Stimulated activated CD8-positive, alpha-beta memory T cell treated with anti-CD3 and anti-CD28 coated beads, Interleukin-4, amount 100 ng/mL, for 48 hours (primary cell): Measurements from ENCODE around the gene PLAAT3.
"Not testable (repeated sequence)": the region's sequence is repeated elsewhere in the genome, so short reads cannot be mapped to it uniquely, and the experiment has no call there.

Experiments
- DNase-seq: peaks from one replicate; pipeline ENCODE4 v3.0.0-alpha.2; 2020

The PLAAT3 gene

DNA sequence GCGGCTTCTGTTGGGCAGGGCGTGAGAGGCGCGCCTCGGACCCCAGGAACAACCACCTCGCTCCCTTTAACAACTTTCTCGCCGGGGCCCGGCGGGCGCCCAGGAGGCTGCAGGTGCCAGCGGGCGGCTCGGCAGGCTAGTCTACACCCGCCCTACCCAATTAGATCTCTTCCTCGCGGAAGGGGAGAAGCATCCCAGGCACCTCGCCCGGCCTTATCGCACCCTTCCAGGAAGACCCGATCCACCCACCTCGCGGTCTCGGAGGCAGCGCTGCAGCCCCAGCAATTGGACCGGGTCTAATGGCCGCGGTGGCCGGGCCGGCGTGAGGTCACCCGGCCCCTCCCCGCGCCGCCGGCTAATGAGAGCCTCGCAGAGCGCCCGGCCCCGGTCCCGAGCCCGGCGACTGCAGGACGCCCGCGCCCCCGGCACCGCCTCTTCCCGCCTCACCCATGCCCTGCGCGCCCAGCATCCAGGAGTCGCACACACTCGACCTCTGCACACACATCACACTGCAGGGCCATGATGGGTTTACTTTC, at the start of gene PLAAT3:
Gene PLAAT3, minus strand, starts transcription at position 298 of the 536 bp plus-strand sequence. CDS start 419 bp downstream, outside the sequence.
- peak; percentile 58 for DNase-seq

DNA sequence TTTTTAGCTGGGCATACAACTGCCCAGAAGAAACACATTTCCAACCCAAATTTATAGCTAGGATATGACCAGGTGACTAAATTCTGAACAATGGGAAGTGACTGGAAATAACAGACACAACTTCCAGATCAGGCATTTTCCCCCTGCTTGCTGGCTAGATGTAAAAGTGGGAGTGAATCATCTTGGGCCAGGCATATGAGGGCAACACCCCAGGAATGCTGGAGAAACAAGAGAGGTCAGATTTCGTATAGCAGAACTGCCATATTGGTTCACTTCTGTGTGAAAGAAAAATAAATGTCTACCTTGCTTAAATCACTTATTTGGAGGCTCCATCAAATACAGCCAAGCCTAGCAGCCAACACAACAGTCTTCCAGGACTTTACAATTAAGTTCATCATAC, 49.6 kb upstream of the PLAAT3 start:
- no peak for DNase-seq

DNA sequence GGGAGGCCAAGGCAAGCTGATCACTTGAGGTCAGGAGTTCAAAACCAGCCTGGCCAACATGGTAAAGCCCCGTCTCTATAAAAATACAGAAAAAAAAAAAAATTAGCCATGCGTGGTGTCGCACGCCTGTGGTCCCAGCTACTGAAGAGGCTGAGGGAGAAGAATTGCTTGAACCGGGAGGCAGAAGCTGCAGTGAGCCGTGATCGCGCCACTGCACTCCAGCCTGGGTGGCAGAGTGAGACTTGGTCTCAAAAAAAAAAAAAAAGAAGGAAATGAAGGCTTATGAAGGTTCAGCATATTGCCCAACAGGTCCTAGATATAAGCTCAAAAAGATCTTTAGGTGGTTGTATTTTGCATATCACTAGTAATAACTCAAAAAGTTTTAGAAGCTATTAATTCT, 46.7 kb upstream of the PLAAT3 start:
- DNase-seq, result no peak

DNA sequence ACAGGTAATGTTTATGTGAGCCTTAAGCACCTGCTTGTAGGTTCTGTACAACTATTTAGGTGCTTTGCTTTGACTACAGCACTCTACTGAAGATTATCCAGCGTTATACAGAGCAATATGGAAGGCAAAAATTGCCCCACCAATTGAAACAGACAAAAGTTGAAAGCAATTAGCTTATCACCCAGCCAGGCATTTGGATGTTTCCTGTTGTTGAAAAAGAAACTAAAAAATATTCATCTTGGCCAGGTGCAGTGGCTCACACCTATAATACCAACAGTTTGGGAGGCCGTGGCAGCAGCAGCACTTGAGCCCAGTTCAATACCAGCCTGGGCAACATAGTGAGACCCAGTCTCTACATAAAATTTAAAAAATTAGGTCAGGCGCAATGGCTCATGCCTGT, 38.4 kb upstream of the PLAAT3 start:
- no peak for DNase-seq

DNA sequence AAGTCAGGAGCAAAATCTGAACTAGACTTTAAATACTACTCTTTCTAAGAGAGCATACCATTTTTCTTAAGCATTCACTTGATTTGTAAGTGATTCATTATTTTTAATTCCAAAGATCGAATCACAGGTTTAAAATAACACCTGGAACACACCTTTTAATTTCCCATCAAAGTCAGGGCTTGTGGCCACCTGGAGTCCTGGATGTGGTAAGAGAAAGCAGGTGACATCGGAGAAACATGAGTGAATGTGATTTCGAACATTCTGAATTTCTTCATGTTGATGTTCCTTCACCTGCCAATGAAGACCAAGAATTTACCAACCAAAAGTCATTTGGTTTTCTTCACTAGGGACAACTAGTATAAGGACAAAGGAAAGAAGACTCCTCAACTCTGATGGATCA, 29.0 kb upstream of the PLAAT3 start:
- no peak for DNase-seq

DNA sequence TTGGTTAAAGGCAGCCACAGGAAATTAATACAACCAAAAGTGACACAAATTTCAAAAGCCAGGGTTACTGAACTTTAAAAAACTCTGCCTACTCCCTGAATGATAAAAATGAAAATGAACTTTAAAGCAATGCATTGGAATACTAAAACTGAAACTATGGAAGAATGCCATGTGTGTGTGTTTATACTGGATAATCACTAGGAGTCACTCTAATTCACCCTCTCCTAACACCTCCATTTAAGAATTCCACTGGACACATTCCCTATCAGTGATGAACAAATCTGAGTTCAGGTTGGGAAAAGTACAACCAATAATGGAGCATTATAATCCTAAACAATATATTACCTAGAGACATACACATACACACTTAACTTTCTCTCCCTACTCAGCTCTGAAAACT, 27.5 kb upstream of the PLAAT3 start:
- DNase-seq, result no peak

DNA sequence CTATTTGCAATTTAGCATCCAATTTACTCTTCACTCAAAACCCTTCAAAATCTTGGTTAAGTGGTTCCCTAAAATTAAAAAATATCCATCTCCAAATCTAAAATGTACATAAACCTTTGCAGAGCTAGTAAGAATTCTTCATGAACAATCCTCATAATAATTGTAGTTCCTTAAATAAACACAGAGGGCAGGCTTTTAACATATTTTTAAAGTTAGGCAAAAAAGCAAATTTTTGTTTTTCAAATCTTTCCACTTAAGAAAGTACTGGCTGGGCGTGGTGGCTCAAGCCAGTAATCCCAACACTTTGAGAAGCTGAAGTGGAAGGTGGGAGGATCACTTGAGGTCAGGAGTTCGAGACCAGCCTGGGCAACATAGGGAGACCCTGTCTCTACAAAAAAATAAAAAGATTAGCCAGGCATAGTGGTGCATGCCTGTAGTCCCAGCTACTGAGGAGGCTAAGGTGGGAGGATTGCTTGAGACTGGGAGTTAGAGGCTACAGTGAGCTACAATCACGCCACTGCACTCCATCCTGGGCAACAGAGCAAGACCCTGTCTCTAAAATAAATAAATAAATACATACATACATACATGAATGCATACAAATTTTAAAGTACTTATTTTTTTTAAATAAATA, 25.1 kb upstream of the PLAAT3 start:
- no peak for DNase-seq

DNA sequence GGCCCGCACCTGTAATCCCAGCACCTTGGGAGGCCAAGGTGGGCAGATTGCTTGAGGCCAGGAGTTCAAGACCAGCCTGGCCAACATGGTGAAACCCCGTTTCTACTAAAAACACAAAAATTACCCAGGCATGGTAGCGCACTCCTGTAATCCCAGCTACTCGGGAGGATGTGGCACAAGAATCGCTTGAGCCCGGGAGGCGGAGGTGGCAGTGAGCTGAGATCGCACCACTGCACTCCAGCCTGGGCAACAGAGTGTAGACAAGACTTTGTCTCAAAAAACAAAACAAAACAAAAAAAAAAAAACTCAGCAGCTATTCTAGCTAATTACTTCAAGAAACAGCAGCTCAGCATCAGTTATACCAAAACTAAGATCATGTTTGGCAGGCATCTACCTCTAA, 24.2 kb upstream of the PLAAT3 start:
- DNase-seq, result not testable (repeated sequence)

DNA sequence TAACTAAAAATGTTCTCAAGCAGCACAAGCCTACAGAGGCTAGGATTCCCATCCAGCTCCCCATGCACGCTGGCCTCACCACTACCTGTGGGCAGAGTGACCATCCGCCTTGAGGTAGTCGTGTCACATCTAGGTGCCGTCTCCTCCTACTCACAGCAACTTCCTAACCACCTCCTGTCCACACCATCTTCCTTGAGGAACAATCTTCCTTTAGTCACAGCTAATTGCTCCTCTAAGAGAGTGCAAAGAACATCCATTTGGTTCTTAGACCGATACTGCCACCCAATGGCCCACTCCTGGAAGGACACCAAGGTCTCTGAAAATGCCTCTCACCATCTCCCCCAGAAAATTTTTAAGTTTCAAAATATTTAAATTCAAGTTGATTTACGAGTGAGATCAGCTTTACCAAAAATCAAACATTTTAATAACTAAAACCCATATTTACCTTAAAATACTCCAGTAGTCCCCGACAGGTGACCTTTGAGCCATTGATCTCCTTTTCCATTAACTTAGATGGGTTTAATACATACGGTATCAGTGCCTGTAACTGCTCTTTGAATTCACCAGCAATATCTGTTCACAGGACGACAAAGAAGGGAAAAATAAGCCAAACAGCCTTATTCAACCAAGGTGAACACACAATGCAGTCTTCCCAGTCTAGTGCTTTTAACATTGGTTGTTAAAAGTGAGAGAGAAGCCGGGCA, 21.7 kb upstream of the PLAAT3 start:
- peak; percentile 77 for DNase-seq

DNA sequence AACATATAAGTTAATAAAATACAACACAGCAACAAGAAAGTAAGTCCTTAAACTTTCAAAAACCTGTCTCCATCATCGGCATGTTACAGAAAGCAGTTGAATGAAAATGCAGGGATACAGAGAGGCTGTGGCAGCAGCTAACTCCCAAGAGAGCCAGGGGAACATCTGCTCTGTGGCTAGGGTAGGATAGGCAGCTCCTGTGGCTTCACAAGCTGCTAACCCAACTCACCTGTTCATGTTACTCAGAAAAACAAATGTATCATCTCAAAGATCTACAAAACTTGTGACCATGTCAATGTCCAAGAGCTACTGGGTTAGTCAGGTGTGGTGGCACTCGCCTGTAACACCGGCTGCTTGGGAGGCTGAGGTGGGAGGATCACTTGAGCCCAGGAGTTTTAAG, 15.2 kb upstream of the PLAAT3 start:
- DNase-seq, result no peak

DNA sequence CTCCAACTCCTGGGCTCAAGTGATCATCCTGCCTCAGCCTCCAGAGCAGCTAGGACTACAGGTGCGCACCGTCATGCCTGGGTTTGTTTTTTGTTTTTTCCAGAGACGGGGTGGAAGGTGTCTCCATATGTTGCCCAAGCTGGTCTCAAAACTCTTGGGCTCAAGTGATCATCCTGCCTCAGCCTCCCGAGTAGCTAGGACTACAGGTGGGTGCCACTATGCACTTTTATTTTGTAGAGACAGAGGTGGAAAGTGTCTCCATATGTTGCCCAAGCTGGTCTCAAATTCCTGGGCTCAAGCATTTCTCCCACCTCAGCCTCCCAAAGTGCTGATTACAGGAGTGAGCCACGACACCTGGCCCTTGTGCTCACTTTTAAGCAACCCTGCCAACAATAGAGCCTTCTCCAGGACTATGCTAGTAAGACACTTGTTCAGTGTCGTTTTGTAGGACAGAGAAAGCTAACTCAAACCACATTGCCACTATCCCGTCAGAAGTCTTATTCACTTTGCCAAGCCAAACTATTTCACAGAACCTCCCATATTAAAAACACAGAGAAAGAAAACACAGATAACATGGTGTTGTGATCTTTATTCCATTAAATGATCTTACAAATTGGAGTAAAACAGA, 9.4 kb upstream of the PLAAT3 start:
- DNase-seq, result no peak

DNA sequence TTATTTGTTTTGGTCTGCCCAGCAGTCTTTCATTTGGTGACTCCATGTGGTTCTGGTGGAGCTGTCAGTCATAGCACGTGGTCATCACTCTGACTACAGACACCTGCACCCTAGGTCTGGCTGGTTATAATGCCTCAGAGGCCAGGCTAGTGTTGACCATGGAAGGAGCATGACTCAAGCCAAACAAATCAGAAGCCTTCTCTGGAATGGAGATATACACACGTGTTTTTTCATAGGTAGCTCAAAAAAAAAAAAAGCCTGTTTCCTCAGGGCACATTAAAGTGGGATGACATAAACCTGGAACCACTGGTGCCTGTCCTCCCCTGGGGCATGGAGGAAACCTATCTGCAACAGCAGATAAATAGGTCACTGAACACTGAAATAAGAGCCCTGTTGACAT, 8.1 kb upstream of the PLAAT3 start:
- DNase-seq, result no peak

DNA sequence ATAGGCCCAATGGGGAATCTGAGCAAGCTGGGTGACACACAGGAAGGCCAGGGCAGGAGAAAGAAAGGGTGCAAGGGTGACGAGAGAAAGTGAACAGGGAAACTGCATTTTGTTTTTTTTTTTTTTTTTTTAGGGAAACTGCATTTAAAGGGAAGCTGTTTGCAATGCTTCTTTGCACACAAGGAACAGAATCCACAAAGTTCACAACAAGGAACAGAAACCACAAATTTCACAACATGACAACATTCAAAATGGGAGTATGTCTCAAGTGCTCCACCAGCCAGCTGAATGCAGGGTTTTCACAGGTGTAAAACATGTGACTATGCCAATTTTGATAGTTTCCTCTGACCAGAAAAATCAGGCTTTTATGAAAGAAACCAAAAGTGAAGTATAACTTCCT, 6.8 kb upstream of the PLAAT3 start:
- no peak for DNase-seq

DNA sequence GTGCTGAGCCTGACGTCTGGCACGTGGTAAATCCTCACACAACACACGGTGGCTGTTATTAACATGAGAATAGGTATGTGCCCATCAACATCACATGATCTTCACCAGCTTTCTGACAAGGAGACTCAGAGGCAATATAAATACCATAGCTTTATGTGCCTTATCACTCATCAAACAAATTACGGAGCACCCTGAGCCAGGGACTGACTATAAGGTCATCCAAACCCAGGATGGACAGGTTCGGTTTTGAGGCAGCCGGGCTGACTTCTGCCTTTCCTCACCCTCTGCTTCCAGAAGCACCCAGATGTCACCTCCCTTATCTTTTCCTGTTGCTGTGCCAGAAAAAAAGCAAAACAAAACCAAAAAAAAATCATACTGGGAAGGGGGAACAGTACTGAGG, 5.7 kb upstream of the PLAAT3 start:
- no peak for DNase-seq

DNA sequence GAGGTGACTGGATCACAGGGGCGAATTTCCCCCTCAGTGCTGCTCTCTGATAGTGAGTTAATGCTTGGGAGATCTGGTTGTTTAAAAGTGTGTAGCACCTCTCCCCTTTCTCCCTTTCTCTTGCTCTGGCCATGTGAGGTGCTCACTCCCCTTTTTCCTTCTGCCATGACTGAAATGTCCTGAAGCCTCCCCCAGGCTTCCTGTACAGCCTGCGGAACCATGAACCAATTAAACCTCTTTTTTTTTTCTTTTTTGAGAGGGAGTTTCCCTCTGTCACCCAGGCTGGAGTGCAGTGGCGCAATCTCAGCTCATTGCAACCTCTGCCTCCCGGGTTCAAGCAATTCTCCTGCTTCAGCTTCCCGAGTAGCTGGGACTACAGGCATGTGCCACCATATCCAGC, 3.5 kb upstream of the PLAAT3 start:
- DNase-seq, result not testable (repeated sequence)

DNA sequence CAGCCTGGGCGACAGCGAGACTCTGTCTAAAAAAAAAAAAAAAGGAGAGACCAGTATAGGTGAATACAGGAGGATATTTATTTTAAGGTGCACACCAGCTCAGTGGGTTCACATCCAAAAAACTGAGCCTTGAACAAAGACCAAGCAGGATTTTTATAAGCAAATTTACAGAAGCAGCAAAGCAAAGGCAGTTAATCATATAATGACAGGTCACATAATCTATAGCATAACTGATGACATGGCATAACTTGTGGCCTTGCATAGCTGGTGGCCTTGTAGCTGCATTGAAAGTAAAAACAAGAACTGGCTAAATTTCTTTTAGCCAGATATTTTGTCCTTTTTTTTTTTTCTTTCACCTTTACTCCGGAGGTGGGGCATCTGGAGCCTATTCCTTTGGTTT, 2.7 kb upstream of the PLAAT3 start:
- DNase-seq, result no peak

DNA sequence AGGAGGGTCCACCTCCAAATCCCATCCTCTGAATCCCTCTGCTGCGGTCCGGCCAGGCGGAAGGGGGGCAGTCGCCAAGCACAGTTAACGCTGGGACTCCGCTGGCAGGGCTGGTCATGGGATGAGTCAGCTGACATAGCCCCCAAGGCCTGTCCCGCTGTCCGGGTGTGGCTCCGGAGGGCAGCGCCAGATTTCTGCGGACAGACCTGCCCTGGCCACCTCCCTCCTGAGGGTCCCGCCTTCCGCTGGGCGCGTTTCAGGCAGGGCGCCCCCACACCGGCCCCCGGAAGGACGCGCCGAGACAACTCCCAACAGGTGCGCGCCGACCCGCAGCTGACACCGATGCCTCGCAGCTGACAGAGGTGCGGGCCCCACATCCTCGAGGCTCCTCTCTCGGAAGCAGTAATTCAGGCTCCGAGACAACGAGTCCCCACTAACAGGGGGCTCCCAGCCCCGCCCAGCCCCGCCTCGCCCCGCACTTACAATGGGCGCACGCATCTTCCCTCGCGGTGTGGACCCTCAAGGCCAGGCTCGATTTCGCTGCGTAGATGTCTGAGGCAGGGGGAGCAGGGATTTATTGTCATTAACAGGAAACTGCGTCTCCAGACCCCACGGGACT, 607 bp downstream of the PLAAT3 start:
- DNase-seq, result peak; percentile 43

DNA sequence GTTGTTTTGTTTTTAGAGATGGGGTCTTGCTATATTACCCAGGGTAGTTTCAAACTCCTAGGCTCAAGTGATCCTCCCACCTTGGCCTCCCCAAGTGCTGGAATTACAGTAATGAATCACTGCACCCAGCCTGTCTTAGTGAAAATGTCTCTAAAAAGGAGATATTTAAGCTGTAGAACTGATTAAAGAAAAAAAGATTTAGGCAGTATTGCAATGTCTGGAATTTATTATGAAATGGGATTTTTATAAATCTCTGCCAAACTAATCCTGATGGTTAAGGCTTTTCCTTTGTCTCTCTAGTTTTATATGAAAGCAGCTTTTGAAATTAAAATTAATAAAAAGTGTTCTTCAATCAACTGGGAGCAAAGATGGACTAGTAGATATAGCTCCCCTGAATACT, 2.1 kb downstream of the PLAAT3 start:
- DNase-seq, result no peak

DNA sequence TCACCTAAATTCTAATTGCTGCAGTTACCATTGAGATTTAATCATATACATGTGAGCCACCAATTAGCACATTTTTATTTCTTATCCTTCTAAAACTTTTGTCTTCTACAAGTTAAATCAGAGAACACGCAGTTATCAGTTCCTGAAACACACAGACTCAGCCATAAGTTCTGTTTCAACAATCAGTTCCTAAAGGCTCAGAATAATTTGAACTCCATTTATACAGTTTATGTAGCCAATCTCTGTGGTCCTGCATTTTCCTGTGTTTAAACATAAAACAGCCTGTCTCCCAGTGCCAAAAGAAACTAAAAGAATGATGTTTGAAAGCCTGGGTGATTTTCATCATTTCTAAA, 2.9 kb downstream of the PLAAT3 start:
- DNase-seq, result no peak

DNA sequence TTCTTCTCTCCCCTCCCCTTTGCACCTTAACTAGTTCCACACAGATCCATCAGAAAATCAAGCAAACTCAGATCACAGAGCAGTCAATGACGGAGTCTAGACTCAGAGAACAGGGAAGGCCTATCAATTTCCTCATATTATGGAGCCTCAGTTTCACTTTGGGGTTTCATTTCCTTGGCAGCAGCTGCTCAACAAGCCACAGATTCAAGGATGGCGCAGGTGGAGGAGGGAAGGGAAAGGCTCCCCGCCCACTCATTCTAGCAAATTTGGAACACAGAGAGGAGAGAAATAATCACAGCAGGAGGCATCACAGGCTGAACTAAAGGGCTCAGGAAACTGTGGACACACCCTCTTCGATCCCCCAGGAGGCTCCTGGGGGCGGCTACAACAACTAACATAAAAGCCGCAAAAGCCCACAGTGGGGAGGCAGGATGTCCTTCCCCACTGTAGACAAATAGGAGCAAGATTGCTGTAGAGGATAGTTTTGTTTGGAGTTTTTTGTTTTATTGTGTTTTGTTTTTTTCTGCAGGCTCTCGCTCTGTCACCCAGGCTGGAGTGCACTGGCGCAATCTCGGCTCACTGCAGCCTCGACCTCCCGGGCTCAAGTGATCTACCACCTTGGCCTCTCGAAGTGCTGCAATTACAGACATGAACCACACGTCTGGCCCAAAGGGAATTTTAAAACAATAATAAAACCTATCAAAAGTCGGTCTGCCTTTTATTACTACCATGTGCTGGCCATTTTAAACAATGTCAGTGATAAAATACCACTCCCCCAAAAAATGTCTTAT, 3.4 kb downstream of the PLAAT3 start:
- DNase-seq, result no peak

DNA sequence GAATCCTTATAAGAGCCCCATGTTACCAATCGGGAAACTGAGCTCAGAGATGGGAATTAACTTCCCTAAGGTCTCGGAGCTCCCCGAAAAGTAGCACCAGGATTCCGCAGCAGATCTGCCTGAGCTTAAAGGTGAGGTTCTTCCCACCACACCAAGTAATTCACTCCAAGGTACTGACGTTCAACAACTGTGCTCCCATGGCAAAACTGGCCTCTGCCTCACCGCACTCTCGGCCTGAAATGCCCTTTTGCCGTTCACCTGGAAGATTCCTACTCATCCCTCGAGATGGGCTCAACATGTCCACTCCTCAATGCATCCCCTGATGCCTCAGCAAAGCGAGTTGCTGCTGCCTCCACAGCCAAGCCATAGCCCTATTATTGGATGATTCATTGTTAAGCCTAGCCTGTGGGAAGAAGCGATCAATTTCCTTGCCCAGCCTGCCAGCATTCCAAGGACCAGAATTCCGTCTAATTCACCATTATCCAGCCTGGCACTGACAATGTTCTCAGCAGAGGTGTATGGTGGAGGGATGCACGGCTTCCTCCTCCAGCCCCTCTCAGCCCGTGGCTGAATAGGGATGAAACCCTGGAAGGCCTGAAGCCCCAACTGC, 4.2 kb downstream of the PLAAT3 start:
- DNase-seq, result no peak

DNA sequence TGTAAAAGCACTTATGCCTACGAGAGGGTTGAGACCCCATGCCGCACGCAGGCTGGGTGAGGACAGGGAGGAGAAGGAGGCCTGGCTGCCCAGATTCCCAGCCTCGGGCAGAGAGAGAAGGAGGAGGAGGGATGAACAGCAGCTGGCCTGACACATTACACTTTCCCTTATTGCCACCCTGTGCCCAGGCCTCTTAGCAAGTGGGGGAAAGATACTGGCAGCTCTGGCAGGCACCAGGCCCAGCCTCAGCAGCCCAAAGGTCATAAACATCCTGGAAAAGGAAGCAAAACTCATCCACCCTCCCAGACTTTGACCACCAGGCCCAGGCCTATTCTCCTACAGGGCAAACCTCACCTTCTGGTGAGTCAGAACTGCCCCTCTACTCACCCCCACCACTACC, 4.7 kb downstream of the PLAAT3 start:
- DNase-seq, result no peak
